Measurements from ENCODE around the gene ZNF74.

DNA sequence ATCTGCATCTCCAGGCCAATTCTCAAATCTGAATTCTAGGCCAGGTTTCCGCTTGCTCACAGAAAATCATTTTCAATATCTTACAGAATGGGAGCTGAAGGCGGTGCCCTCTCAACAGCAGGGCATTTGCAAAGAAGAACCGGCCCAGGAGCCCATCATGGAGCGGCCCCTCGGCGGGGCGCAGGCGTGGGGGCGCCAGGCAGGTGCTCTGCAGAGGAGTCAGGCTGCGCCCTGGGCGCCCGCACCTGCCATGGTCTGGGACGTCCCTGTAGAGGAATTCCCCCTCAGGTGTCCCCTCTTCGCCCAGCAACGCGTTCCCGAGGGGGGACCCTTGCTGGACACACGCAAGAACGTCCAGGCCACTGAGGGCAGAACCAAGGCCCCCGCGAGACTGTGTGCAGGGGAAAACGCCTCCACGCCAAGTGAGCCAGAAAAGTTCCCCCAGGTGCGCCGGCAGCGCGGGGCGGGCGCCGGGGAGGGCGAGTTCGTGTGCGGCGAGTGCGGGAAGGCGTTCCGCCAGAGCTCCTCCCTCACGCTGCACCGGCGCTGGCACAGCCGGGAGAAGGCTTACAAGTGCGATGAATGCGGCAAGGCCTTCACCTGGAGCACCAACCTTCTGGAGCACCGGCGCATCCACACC lies 11.5 kb downstream of the ZNF74 start:
- TF ChIP-seq, protein P1, sequence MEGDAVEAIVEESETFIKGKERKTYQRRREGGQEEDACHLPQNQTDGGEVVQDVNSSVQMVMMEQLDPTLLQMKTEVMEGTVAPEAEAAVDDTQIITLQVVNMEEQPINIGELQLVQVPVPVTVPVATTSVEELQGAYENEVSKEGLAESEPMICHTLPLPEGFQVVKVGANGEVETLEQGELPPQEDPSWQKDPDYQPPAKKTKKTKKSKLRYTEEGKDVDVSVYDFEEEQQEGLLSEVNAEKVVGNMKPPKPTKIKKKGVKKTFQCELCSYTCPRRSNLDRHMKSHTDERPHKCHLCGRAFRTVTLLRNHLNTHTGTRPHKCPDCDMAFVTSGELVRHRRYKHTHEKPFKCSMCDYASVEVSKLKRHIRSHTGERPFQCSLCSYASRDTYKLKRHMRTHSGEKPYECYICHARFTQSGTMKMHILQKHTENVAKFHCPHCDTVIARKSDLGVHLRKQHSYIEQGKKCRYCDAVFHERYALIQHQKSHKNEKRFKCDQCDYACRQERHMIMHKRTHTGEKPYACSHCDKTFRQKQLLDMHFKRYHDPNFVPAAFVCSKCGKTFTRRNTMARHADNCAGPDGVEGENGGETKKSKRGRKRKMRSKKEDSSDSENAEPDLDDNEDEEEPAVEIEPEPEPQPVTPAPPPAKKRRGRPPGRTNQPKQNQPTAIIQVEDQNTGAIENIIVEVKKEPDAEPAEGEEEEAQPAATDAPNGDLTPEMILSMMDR (IDR thresholded peaks at IDR 0.05), result no peak
- no peak for TF ChIP-seq EZH2 (IDR thresholded peaks at IDR 0.05; ENCODE audit: borderline replicate concordance, insufficient read depth, low read depth, low read length, poor library complexity, severe bottlenecking)

All from B cell (primary cell).